ENCODE data around the gene PIGA.
A peak's percentile ranks its signal among the peaks of the same experiment; 100 is the strongest.
"Not testable (repeated sequence)": the region's sequence is repeated elsewhere in the genome, so short reads cannot be mapped to it uniquely, and the experiment has no call there.

PIGA gene

DNA sequence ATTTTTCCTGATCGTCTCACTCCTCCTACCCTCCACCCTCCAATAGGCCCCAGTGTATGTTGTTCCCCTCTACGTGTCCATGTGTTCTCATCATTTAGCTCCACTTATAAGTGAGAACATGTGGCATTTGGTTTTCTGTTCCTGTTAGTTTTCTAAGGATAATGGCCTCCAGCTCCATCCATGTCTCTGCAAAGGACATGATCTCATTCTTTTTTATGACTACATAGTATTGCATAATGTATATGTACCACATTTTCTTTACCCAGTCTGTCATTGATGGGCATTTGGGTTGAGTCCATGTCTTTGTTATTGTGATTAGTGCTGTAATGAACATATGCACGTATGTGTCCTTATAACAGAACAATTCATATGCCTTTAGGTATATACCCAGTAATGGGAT, 29.4 kb downstream of the PIGA start:
- H3K9me3 Mint-ChIP-seq; H3K27me3 Mint-ChIP-seq; H3K4me3 Mint-ChIP-seq; intact Hi-C loops (cut with micrococcal nuclease); H3K36me3 Mint-ChIP-seq (ENCODE audit: low read depth); H3K27ac Mint-ChIP-seq: not testable (repeated sequence)
- H3K4me1 Mint-ChIP-seq (ENCODE audit: low read depth) = peaks cover 13% of the 10 kb centered on the region

DNA sequence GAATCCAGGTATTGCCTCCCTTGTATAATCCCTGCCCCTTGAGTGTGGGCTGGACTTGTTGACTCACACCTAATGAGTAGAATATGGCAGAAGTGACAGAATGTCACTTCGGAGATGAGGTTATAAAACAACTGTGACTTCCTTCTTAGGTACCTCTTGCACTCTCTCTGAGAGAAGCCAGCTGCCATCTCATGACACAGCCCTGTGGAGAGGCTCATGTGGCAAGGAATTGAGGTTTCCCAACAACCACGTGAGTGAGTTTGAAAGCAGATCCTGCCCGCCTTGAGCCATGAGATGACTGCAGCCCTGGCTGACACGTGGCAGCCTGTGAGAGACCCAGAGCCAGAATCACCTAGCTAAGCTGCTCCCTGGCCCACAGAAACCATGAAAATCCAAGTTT, 33.4 kb downstream of the PIGA start:
- peak overlapping the region; percentile 62 for H3K27ac Mint-ChIP-seq
- no peaks in the 10 kb centered on the region for H3K36me3 Mint-ChIP-seq (ENCODE audit: low read depth)
- H3K27me3 Mint-ChIP-seq = no peaks in the 10 kb centered on the region
- intact Hi-C loops (cut with micrococcal nuclease) = loop anchor here (2.0 kb wide), 2 partner anchors 47 to 167 kb away; no protein-coding TSS in a partner anchor
- H3K9me3 Mint-ChIP-seq = no peaks in the 10 kb centered on the region
- no peak overlapping the region for H3K4me3 Mint-ChIP-seq
- H3K4me1 Mint-ChIP-seq (ENCODE audit: low read depth) = peaks cover 33% of the 10 kb centered on the region

DNA sequence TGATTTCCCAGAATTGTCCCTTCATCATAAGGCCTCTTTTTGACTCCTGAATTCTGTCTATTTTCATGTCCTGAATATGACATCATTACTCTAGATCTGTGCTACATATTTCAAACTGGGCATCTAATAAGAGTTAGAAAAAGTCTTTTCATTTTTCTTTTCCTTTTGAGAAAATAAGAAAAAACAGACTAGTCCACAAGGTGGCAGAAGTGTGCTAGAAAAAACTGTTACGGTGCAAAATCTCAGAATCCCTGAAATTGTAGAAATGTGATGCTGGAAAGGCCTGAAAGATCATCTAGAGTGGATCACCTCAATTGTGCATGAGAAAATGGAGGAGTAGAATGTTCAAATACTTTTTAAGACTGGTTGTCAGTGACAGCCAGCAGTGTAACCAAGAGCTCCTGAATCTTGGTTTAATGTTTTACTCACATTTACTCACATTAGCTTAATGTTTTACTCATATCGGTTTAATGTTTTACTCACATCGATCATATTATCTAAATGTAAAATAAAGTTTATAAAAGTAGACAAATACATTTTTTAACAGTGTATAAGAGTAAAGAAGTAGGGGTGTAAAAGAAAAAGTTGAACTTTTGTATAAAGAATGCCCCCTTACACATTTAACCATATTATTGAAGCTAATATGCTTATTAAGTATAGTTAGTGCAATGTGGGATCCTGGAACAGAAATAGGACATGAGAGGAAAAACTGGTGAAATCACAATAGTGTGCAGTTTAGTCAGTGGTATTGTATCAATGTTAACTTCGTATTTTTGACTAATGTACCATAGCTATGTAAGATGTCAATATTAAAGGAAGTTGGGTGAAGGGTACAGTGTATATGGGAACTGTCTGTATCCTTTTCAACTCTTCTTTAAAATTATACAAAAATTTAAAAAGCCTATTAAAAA, 35.1 kb downstream of the PIGA start:
- no peaks in the 10 kb centered on the region for H3K9me3 Mint-ChIP-seq
- no peaks in the 10 kb centered on the region for H3K27me3 Mint-ChIP-seq
- H3K4me1 Mint-ChIP-seq (ENCODE audit: low read depth) = peaks cover 33% of the 10 kb centered on the region

DNA sequence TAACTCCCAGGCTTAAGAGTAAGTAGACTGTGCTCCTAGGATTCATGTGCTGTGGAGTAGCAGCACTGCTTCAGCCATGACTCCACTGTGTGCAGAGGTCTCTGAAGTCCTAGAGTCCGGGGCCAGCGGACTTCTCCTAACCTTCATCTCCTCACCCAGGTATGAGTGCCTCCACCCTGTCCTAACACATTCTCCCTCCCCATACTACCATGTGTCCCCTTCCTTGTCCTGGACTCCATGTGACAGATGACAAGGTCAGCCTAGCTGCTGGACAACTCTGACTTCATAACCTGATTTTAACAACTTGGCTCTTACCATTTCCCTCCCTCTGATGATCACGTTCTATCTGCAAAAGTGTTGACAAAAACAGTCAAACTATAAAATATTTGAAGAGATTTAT, 36.5 kb downstream of the PIGA start:
- H3K9me3 Mint-ChIP-seq = no peaks in the 10 kb centered on the region

More for the DNA sequence above, 35.1 kb downstream of the PIGA start:
- intact Hi-C loops (cut with micrococcal nuclease) = loop anchor here (2.0 kb wide), 2 partner anchors 49 to 169 kb away; no protein-coding TSS in a partner anchor
- Mint-ChIP-seq H3K36me3 (ENCODE audit: low read depth) (no peaks in the 10 kb centered on the region), H3K4me3 (no peak overlapping the region), H3K27ac (no peak overlapping the region)

GRCh38 chrX:15298201-15298600, 37.1 kb downstream of the PIGA start:
- intact Hi-C loops (cut with micrococcal nuclease) = no loop called here
- Mint-ChIP-seq H3K4me1 (ENCODE audit: low read depth) (peaks cover 33% of the 10 kb centered on the region), H3K36me3 (ENCODE audit: low read depth) (no peaks in the 10 kb centered on the region), H3K9me3 (no peaks in the 10 kb centered on the region), H3K27ac (peak overlapping the region; percentile 71), H3K4me3 (no peak overlapping the region), H3K27me3 (no peaks in the 10 kb centered on the region)

More for the DNA sequence above, 36.5 kb downstream of the PIGA start:
- no peaks in the 10 kb centered on the region for H3K27me3 Mint-ChIP-seq
- intact Hi-C loops (cut with micrococcal nuclease) = no loop called here
- H3K4me3 Mint-ChIP-seq = no peak overlapping the region
- no peaks in the 10 kb centered on the region for H3K36me3 Mint-ChIP-seq (ENCODE audit: low read depth)
- H3K4me1 Mint-ChIP-seq (ENCODE audit: low read depth) = peaks cover 33% of the 10 kb centered on the region
- H3K27ac Mint-ChIP-seq = peak overlapping the region; percentile 71

- no peaks in the 10 kb centered on the region for H3K27me3 Mint-ChIP-seq
- H3K27ac Mint-ChIP-seq = no peak overlapping the region
- intact Hi-C loops (cut with micrococcal nuclease) = no loop called here
- H3K9me3 Mint-ChIP-seq = no peaks in the 10 kb centered on the region
- no peaks in the 10 kb centered on the region for H3K36me3 Mint-ChIP-seq (ENCODE audit: low read depth)
- H3K4me1 Mint-ChIP-seq (ENCODE audit: low read depth) = peaks cover 13% of the 10 kb centered on the region
- H3K4me3 Mint-ChIP-seq = no peak overlapping the region
Measured at GRCh38 chrX:15293451-15293850, 41.9 kb downstream of the PIGA start.

GRCh38 chrX:15292861-15293260, 42.5 kb downstream of the PIGA start:
- Mint-ChIP-seq H3K4me1 (ENCODE audit: low read depth) (peaks cover 7% of the 10 kb centered on the region), H3K36me3 (ENCODE audit: low read depth) (no peaks in the 10 kb centered on the region), H3K4me3 (no peak overlapping the region), H3K27me3 (no peaks in the 10 kb centered on the region), H3K27ac (no peak overlapping the region), H3K9me3 (no peaks in the 10 kb centered on the region)
- intact Hi-C loops (cut with micrococcal nuclease) = no loop called here

DNA sequence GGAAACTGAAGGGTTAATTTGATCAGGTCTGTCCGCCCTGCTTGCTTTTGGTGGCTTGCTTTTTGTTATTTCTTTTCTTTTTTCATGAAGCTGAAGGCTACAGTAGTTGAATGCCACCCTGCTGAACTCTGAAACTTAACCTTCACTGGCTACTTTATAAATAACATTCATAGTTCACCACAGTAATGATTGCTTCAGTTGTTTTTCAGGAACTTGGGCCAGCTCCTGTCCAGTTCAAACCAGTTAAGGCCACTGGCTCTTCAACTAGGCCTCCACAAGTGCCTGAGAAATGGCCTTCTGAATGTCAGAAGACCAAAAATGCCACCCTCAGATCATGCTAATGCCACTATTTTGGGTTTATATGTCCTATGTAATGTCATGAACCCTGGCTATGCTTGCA, 57.7 kb downstream of the PIGA start:
- no peaks in the 10 kb centered on the region for H3K4me1 Mint-ChIP-seq (ENCODE audit: low read depth)
- intact Hi-C loops (cut with micrococcal nuclease) = no loop called here
- H3K27ac Mint-ChIP-seq = no peak overlapping the region
- no peaks in the 10 kb centered on the region for H3K9me3 Mint-ChIP-seq
- no peaks in the 10 kb centered on the region for H3K36me3 Mint-ChIP-seq (ENCODE audit: low read depth)
- no peaks in the 10 kb centered on the region for H3K27me3 Mint-ChIP-seq
- H3K4me3 Mint-ChIP-seq = no peak overlapping the region

GRCh38 chrX:15274946-15275345, 60.4 kb downstream of the PIGA start:
- Mint-ChIP-seq H3K4me3 (no peak overlapping the region), H3K4me1 (ENCODE audit: low read depth) (peaks cover under 1% of the 10 kb centered on the region), H3K36me3 (ENCODE audit: low read depth) (no peaks in the 10 kb centered on the region), H3K27ac (no peak overlapping the region), H3K27me3 (no peaks in the 10 kb centered on the region), H3K9me3 (no peaks in the 10 kb centered on the region)
- intact Hi-C loops (cut with micrococcal nuclease) = no loop called here

DNA sequence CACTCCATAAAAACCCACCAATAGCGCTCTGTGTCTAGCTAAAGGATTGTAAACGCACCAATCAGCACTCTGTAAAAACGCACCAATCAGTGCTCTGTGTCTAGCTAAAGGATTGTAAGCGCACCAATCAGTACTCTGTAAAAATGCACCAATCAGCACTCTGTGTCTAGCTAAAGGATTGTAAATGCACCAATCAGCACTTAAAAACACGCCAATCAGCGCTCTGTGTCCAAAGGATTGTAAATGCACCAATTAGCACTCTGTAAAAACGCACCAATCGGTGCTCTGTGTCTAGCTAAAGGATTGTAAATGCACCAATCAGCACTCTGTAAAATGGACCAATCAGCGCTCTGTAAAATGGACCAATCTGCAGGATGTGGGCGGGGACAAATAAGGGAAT, 62.0 kb downstream of the PIGA start:
- H3K27ac Mint-ChIP-seq; H3K36me3 Mint-ChIP-seq (ENCODE audit: low read depth); H3K4me1 Mint-ChIP-seq (ENCODE audit: low read depth); H3K27me3 Mint-ChIP-seq; H3K4me3 Mint-ChIP-seq; intact Hi-C loops (cut with micrococcal nuclease); H3K9me3 Mint-ChIP-seq: not testable (repeated sequence)

DNA sequence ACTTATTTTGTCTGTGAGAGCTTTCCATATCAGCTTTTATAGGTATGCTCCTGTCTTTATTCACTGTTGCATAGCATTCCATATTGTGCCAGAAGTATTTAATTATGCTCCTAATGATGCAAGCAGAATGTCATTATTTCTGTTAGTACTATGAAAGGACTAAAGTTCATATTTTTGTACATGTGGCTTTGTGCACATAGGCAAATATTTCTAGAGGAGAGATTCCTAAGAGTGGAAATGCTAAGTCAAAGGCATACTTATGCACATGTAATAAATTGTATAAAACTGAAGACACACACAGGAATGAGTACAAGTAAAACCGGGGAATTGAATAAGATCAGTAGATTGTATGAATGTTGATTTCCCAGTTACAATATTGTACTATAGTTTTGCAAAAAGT, 63.6 kb downstream of the PIGA start:
- H3K4me3 Mint-ChIP-seq = no peak overlapping the region
- H3K36me3 Mint-ChIP-seq (ENCODE audit: low read depth) = no peaks in the 10 kb centered on the region
- H3K27ac Mint-ChIP-seq = no peak overlapping the region
- peaks cover 6% of the 10 kb centered on the region for H3K4me1 Mint-ChIP-seq (ENCODE audit: low read depth)
- intact Hi-C loops (cut with micrococcal nuclease) = no loop called here
- no peaks in the 10 kb centered on the region for H3K9me3 Mint-ChIP-seq
- H3K27me3 Mint-ChIP-seq = no peaks in the 10 kb centered on the region

DNA sequence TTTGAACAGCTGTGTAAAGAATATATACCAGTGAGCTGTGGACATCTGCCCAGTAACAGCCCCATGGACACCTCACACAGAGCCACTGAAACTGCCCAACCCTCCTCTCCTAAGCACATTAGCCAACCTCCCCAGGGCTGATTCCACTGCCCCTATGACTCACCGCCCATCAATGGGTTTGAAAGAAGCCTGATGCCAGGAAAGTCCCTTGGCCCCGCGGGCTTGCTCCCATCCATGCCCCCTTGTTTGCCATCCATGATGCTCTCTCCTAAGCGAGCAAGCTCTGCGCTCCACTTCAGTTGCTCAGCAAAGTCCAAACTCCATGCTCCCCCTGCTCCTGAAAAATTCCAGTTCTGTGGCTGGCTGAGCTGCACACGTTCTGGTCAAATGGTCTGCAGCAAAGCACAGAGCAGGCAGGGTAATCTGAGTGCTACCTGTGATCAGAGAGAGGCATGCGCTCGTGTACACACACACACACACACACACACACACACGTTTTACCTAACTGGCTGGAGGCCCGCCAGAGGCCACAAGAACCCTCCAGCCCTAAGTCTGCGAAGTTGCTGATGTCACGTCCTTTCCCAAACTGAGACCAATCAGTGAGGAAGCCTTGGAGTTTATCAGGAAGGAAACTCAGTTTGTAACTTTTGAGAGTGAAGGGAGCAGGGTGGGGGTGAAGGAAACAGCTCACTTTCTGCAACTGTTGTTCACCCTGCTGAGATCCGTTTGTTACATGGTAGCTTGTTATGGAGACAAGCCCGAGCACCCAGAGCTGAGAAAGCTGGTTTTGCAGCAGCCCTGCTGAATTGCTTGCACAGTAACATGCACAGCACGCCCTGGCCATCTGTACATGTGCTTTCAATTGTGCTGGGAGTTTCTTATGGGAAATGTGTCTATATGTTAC, 65.5 kb downstream of the PIGA start, which contains the start of gene ASB9:
ASB9 (minus strand) TSS at position 466 of the 904 bp plus-strand sequence; CDS start at position 257, 209 bp downstream.
- H3K27ac Mint-ChIP-seq = no peak within 1 kb of the TSS
- intact Hi-C loops (cut with micrococcal nuclease) = no loop called here

More for the DNA sequence above, 65.5 kb downstream of the PIGA start, which contains the start of gene ASB9:
- no peaks in the 10 kb centered on the region for H3K27me3 Mint-ChIP-seq
- H3K9me3 Mint-ChIP-seq = no peaks in the 10 kb centered on the region
- peaks cover 6% of the 10 kb centered on the region for H3K4me1 Mint-ChIP-seq (ENCODE audit: low read depth)
- H3K4me3 Mint-ChIP-seq = peak within 1 kb of the TSS; percentile 23
- no peaks in the 10 kb centered on the region for H3K36me3 Mint-ChIP-seq (ENCODE audit: low read depth)
